T-helper 9 cell (primary cell): ENCODE data around the gene CT45A3.
"Not testable (repeated sequence)": the region's sequence is repeated elsewhere in the genome, so short reads cannot be mapped to it uniquely, and the experiment has no call there.

ENCODE experiments used
- DNase-seq: peaks from one replicate; pipeline ENCODE4 v3.0.0-alpha.2; 2020
- total RNA-seq, 2 donors: gene quantifications; one replicate each; lab custom pipeline; 2026; lab: John Stamatoyannopoulos, UW

Gene CT45A3
- total RNA-seq: 0 reads per million in 2 donors

DNA sequence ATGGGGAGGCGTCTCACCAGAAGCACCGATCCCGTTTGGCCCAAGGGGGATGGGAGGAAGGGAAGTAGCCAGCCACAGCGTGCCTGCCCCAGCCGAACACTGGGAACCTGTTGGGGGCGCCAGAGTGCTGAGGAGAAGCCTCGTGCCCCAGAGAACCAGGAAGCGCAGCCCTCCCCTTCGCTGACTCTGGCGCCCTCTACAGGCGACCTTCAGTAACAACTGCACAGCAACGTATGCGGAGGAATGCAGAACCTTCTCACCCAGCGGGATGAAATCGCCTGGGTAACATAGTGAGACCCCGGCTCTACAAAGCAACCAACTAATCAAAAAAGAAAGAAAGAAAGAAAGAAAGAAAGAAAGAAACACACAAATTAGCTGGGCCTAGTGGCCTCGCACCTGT lies at the start of gene CT45A3:
TSS of gene CT45A3 (minus strand) at position 101 of the 400 bp plus-strand sequence. CDS start 3,747 bp downstream, outside the sequence.
- DNase-seq: not testable (repeated sequence)

DNA sequence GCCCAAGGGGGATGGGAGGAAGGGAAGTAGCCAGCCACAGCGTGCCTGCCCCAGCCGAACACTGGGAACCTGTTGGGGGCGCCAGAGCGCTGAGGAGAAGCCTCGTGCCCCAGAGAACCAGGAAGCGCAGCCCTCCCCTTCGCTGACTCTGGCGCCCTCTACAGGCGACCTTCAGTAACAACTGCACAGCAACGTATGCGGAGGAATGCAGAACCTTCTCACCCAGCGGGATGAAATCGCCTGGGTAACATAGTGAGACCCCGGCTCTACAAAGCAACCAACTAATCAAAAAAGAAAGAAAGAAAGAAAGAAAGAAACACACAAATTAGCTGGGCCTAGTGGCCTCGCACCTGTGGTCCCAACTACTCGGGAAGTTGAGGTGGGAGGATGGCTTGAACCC lies 34.7 kb upstream of the CT45A3 start, which contains the start of gene CT45A6:
TSS of gene CT45A6 (minus strand) at position 101 of the 400 bp plus-strand sequence. CDS start 3,794 bp downstream, outside the sequence.
- DNase-seq: not testable (repeated sequence)

DNA sequence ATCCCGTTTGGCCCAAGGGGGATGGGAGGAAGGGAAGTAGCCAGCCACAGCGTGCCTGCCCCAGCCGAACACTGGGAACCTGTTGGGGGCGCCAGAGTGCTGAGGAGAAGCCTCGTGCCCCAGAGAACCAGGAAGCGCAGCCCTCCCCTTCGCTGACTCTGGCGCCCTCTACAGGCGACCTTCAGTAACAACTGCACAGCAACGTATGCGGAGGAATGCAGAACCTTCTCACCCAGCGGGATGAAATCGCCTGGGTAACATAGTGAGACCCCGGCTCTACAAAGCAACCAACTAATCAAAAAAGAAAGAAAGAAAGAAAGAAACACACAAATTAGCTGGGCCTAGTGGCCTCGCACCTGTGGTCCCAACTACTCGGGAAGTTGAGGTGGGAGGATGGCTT lies 17.4 kb upstream of the CT45A3 start, which contains the start of gene CT45A5:
TSS of gene CT45A5 (minus strand) at position 101 of the 400 bp plus-strand sequence. CDS start 3,774 bp downstream, outside the sequence.
- DNase-seq: not testable (repeated sequence)

GRCh38 chrX:135744739-135745138 lies 23.3 kb downstream of the CT45A3 start:
- not testable (repeated sequence) for DNase-seq

DNA sequence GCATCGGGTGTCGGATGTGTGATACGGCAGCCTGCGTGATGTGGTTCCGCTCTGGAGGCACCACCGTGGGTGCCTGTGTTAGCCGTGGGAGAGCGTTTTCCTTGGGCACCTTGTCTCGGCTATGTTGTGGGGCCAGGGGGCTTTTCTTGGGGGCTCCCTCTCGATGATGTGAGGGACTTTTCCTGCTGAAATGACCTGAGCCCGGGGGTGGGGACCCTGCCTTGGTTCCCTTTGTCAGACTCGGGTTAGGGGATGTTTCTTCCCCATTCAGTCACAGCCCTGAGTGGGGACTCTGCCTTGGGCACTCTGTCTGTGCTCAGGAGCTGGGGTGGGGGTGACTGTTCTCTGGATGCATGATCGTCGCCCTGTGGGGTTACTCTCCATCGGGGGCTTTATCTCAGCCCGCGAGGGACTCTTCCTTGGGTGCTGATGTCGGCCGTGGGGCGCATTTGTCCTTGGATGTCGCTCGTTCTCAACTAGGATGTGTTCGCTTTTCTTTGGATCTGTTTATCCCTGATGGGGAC lies 26.7 kb downstream of the CT45A3 start:
- no peak for DNase-seq

GRCh38 chrX:135740681-135741149 lies 27.3 kb downstream of the CT45A3 start:
- DNase-seq: peak; percentile 49

DNA sequence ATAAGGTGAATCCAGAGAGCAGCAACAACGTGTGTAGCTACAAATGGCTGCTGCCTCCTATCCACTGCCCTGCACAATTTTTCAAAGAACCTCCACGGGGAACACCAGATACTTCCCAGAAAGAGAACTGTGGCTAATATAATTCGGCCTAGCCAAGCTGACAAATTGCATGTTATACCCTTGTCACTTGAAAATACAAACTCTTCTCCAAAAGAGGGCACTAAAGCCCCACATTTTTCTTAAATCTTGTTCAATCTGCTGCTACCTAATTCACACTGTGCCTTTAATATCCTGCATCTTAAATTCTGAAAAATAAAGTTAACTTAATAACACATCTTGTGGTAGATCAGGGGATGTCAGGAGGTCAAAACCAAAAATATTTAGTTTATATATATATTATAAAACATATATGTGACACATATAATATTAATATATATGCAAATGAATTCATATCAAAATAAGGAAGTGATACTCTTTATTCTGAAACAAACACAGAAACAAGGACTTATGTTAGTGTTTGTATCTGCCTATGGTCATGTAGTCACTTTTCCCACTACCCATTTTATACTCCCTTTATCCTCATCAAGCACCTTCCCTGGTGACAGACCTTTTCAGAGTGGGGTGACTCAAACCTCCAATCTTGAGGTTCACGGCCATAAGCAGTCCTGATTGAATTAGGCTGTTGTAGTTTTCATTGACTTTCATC lies 30.5 kb downstream of the CT45A3 start:
- DNase-seq: no peak

- not testable (repeated sequence) for DNase-seq
These were observed 33.3 kb downstream of the CT45A3 start for GRCh38 chrX:135734666-135735065.

GRCh38 chrX:135713795-135714194 lies 54.2 kb downstream of the CT45A3 start:
- no peak for DNase-seq

GRCh38 chrX:135713183-135713689 lies 54.8 kb downstream of the CT45A3 start, which contains the start of gene CT45A1:
Gene CT45A1 (plus strand): TSS chrX:135713639. CDS start chrX:135718941, 5,302 bp downstream.
- DNase-seq: not testable (repeated sequence)
